Measurements from ENCODE around the gene RSPO4.

- no peak for TF ChIP-seq CTCF (IDR thresholded peaks at IDR 0.05)
- TF ChIP-seq POLR2A (IDR thresholded peaks at IDR 0.05) = no peak
These were observed at the start of gene RSPO4 for GRCh38 chr20:1001911-1002681.

Measured in Peyer's patch (tissue), 4 donors.